Suprapubic skin (tissue), 4 donors: ENCODE measurements around the gene RIMBP2.

Experiments used
- EP300 ChIP-seq: sonication (generic); formaldehyde crosslinking; IDR thresholded peaks from one replicate; pipeline ENCODE4 v1.6.1; 2017; ENCODE audit warnings: antibody characterized with exemption
- POLR2A ChIP-seq, 2 donors: fragments of 450-650 bp; IDR thresholded peaks; one replicate each; pipeline ENCODE4 v1.6.1; 2017; ENCODE audit warnings: antibody characterized with exemption in 2 of 2, mild to moderate bottlenecking in 2 of 2, moderate library complexity in 2 of 2
- POLR2AphosphoS5 ChIP-seq, 3 donors: sonication (generic); formaldehyde crosslinking; IDR thresholded peaks; one replicate each; pipeline ENCODE4 v1.6.1; 2017; ENCODE audit warnings: antibody characterized with exemption in 3 of 3
- TF ChIP-seq, protein P1 (sequence below), 2 donors: fragments of 200-600 bp in 1 of 2; fragments of 450-650 bp in 1 of 2; sonication (generic) in 1 of 2; IDR thresholded peaks; one replicate each; pipeline ENCODE4 v1.5.1; 2016 to 2019; ENCODE audit warnings: antibody characterized with exemption in 2 of 2, mild to moderate bottlenecking in 1 of 2, moderate library complexity in 1 of 2

- TF ChIP-seq, protein P1, sequence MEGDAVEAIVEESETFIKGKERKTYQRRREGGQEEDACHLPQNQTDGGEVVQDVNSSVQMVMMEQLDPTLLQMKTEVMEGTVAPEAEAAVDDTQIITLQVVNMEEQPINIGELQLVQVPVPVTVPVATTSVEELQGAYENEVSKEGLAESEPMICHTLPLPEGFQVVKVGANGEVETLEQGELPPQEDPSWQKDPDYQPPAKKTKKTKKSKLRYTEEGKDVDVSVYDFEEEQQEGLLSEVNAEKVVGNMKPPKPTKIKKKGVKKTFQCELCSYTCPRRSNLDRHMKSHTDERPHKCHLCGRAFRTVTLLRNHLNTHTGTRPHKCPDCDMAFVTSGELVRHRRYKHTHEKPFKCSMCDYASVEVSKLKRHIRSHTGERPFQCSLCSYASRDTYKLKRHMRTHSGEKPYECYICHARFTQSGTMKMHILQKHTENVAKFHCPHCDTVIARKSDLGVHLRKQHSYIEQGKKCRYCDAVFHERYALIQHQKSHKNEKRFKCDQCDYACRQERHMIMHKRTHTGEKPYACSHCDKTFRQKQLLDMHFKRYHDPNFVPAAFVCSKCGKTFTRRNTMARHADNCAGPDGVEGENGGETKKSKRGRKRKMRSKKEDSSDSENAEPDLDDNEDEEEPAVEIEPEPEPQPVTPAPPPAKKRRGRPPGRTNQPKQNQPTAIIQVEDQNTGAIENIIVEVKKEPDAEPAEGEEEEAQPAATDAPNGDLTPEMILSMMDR (IDR thresholded peaks at IDR 0.05), result no peak
- TF ChIP-seq POLR2AphosphoS5 (IDR thresholded peaks at IDR 0.05) (no peak), POLR2A (IDR thresholded peaks at IDR 0.05) (no peak), EP300 (no peak)
These were observed 136.9 kb downstream of the RIMBP2 start for GRCh38 chr12:130579231-130579630.
